IMR-90 (cell line): ENCODE data around the gene MYT1. TPM values are rescaled to one million over a fixed set of nuclear protein-coding genes. Genes with fewer than 3 reads are reported as not detected.

Source experiments
- ATAC-seq: fragments of 200-7000 bp; cut with Tn5 transposase; 2 replicates; pipeline ENCODE4 v1.9.1; 2020; ENCODE audit warnings: low read depth, mild to moderate bottlenecking, moderate library complexity
- BruUV-seq: library from RNA; stranded (reverse); fragments of 400-500 nt; replicated peaks from 2 replicates; lab custom pipeline; 2021; lab: Mats Ljungman, UMichigan
- CTCF ChIA-PET: fragments of 300-600 bp; formaldehyde crosslinking; extraction: SDS; loops from one replicate; lab custom pipeline; 2021; ENCODE audit warnings: antibody characterized with exemption; lab: Yijun Ruan, JAX
- POLR2A ChIA-PET: fragments of 300-600 bp; sonication (Branson Sonifier 250); formaldehyde crosslinking; loops from one replicate; lab custom pipeline; 2022; ENCODE audit warnings: antibody characterized with exemption; ENCODE audit not compliant: unreplicated experiment; lab: Charles Lee
- DNase-seq: peaks from one replicate; pipeline ENCODE4 v3.0.0; 2013
- H2AFZ ChIP-seq: replicated peaks from 2 replicates; pipeline ENCODE3; 2013; ENCODE audit warnings: low read length, mild to moderate bottlenecking; ENCODE audit not compliant: poor library complexity
- H2AK5ac ChIP-seq: 2 replicates; pipeline ENCODE4 v1.6.1; 2013; ENCODE audit warnings: low read depth, low read length, inconsistent platforms
- H2AK9ac ChIP-seq: replicated peaks from 2 replicates; pipeline ENCODE3; 2013; ENCODE audit warnings: mild to moderate bottlenecking, low read depth, low read length, moderate library complexity; ENCODE audit not compliant: poor library complexity
- H2BK120ac ChIP-seq: 2 replicates; pipeline ENCODE4 v1.6.1; 2013; ENCODE audit warnings: low read depth, low read length, inconsistent platforms
- H2BK15ac ChIP-seq: 3 replicates; pipeline ENCODE4 v1.6.1; 2013; ENCODE audit warnings: low read depth, low read length, inconsistent platforms
- H2BK20ac ChIP-seq: 2 replicates; pipeline ENCODE4 v1.6.1; 2013; ENCODE audit warnings: low read depth, mild to moderate bottlenecking, inconsistent platforms, low read length, moderate library complexity
- H2BK5ac ChIP-seq: 2 replicates; pipeline ENCODE4 v1.6.1; 2013; ENCODE audit warnings: mild to moderate bottlenecking, low read depth, low read length, inconsistent platforms; ENCODE audit not compliant: poor library complexity, severe bottlenecking
- H3K14ac ChIP-seq: replicated peaks from 2 replicates; pipeline ENCODE4 v1.6.1; 2013; ENCODE audit warnings: low read depth, low read length, inconsistent platforms
- H3K18ac ChIP-seq: 2 replicates; pipeline ENCODE4 v1.6.1; 2013; ENCODE audit warnings: low read depth, low read length, control low read depth
- H3K23ac ChIP-seq: 2 replicates; pipeline ENCODE4 v1.6.1; 2013; ENCODE audit warnings: low read depth, low read length, inconsistent platforms
- H3K27ac ChIP-seq: 2 replicates; pipeline ENCODE4 v1.5.1; 2013; ENCODE audit warnings: mild to moderate bottlenecking, control low read depth, low read length; ENCODE audit not compliant: insufficient read depth
- H3K27me3 ChIP-seq: 2 replicates; pipeline ENCODE4 v1.6.1; 2013; ENCODE audit warnings: low read length; ENCODE audit not compliant: control insufficient read depth, insufficient read depth
- H3K36me3 ChIP-seq: 2 replicates; pipeline ENCODE4 v1.6.1; 2013; ENCODE audit warnings: low read length, mixed read lengths; ENCODE audit not compliant: control insufficient read depth, insufficient read depth
- H3K4ac ChIP-seq: 2 replicates; pipeline ENCODE4 v1.6.1; 2013; ENCODE audit warnings: low read depth, low read length, inconsistent platforms
- H3K4me1 ChIP-seq: 2 replicates; pipeline ENCODE4 v1.6.1; 2013; ENCODE audit warnings: low read length, mixed read lengths; ENCODE audit not compliant: control insufficient read depth, insufficient read depth
- H3K4me2 ChIP-seq: 2 replicates; pipeline ENCODE4 v1.6.1; 2013; ENCODE audit warnings: low read depth, mild to moderate bottlenecking, control low read depth, low read length, moderate library complexity
- H3K4me3 ChIP-seq: 2 replicates; pipeline ENCODE4 v1.5.1; 2013; ENCODE audit warnings: low read depth, mild to moderate bottlenecking, control low read depth, low read length, moderate library complexity; ENCODE audit not compliant: insufficient read depth
- H3K56ac ChIP-seq: 2 replicates; pipeline ENCODE4 v1.6.1; 2013; ENCODE audit warnings: low read length, inconsistent platforms; ENCODE audit not compliant: insufficient read depth; ENCODE audit errors: extremely low read depth
- H3K79me1 ChIP-seq, 2 experiments: 2 replicates each; pipeline ENCODE4 v1.6.1; 2013; ENCODE audit warnings: low read length in 2 of 2, inconsistent platforms in 1 of 2, low read depth in 1 of 2
- H3K9ac ChIP-seq: 2 replicates; pipeline ENCODE4 v1.6.1; 2013; ENCODE audit warnings: low read depth, low read length, control low read depth
- H3K9me1 ChIP-seq: 2 replicates; pipeline ENCODE4 v1.6.1; 2013; ENCODE audit warnings: low read length, inconsistent platforms; ENCODE audit not compliant: insufficient read depth
- H3K9me3 ChIP-seq: 2 replicates; pipeline ENCODE4 v1.6.1; 2013; ENCODE audit warnings: low read length; ENCODE audit not compliant: control insufficient read depth, insufficient read depth
- H4K20me1 ChIP-seq: 2 replicates; pipeline ENCODE4 v1.6.1; 2013; ENCODE audit warnings: low read length, inconsistent platforms; ENCODE audit not compliant: insufficient read depth
- H4K5ac ChIP-seq: 2 replicates; pipeline ENCODE4 v1.6.1; 2013; ENCODE audit warnings: mild to moderate bottlenecking, low read depth, low read length, control low read depth
- H4K8ac ChIP-seq, 2 experiments: 2 replicates each; pipeline ENCODE4 v1.6.1; 2013; ENCODE audit warnings: low read depth in 2 of 2, low read length in 2 of 2, control low read depth in 1 of 2, inconsistent platforms in 1 of 2
- H4K91ac ChIP-seq: 2 replicates; pipeline ENCODE4 v1.6.1; 2013; ENCODE audit warnings: low read depth, low read length, inconsistent platforms; ENCODE audit not compliant: insufficient read depth
- BHLHE40 ChIP-seq: fragments of 150-350 bp; IDR thresholded peaks from 2 replicates; pipeline ENCODE4 v1.6.1; 2016; ENCODE audit warnings: mild to moderate bottlenecking, low read depth, low read length
- POLR2A ChIP-seq: IDR thresholded peaks from 2 replicates; pipeline ENCODE4 v1.6.1; 2012; ENCODE audit warnings: mild to moderate bottlenecking, low read depth, low read length
- WGBS, 2 experiments: methylation state at CpG; one replicate each; pipeline versions ENCODE4 v1.1.5 to v1.1.7; 2013; ENCODE audit warnings: missing lambda C conversion rate in 2 of 2; ENCODE audit not compliant: insufficient read length in 1 of 2; ENCODE audit errors: extremely low coverage in 2 of 2; 5-methylcytosine and 5-hydroxymethylcytosine counted together
- dilution Hi-C: fragments of 300-500 bp; cut with HindIII; formaldehyde crosslinking; loops from one replicate; pipeline ENCODE4 v1.14.3; 2018; ENCODE audit warnings: low sequenced_read_pairs; ENCODE audit not compliant: unreplicated experiment
- in situ Hi-C: fragments of 300-500 bp; cut with MboI; formaldehyde crosslinking; loops from 3 replicates; pipeline ENCODE4 v1.14.3; 2019; ENCODE audit warnings: low sequenced_read_pairs, inconsistent platforms, mixed read lengths
- intact Hi-C: fragments of 100-400 bp; cut with micrococcal nuclease; formaldehyde crosslinking; loops from 2 replicates; pipeline ENCODE4 v1.10.0; 2022
- polyA plus RNA-seq, 3 experiments: library from polyadenylated mRNA; depleted of rRNA; stranded (reverse); fragments of >200 nt; gene quantifications; 2 replicates each; pipeline ENCODE4 v1.2.3, GENCODE V29; 2012; ENCODE audit warnings: low replicate concordance in 1 of 3
- total RNA-seq: library from RNA; depleted of rRNA; stranded (reverse); fragments of >200 nt; gene quantifications from 2 replicates; pipeline ENCODE4 v1.2.3, GENCODE V29; 2012

Gene MYT1
- total and polyA plus RNA-seq, 2 of the 4 experiments (the other 2 are of a cell fraction), result not detected

GRCh38 chr20:64203037-64203777, 39.0 kb downstream of the MYT1 start:
- in situ Hi-C loops, result no loop called here

More at GRCh38 chr20:64203037-64203777, 39.0 kb downstream of the MYT1 start:
- Histone ChIP-seq H3K4me3 (no peak overlapping the region), H3K36me3 (no peaks in the 10 kb centered on the region), H4K8ac (no peak overlapping the region), H3K18ac (no peak overlapping the region), H3K9me1 (no peaks in the 10 kb centered on the region), H2BK15ac (no peak overlapping the region), H3K27ac (no peak overlapping the region), H4K20me1 (no peaks in the 10 kb centered on the region), H4K5ac (no peak overlapping the region), H2AK9ac (no peak overlapping the region), H4K91ac (no peak overlapping the region), H3K9me3 (peaks cover 6% of the 10 kb centered on the region; the same call in 1 of the 2 replicates), H2AK5ac (no peak overlapping the region), H2BK120ac (no peak overlapping the region), H3K56ac (no peak overlapping the region), H3K4ac (no peak overlapping the region), H3K4me1 (no peaks in the 10 kb centered on the region), H3K4me2 (no peak overlapping the region), H2BK5ac (no peak overlapping the region), H3K23ac (no peak overlapping the region), H3K79me1 (no peaks in the 10 kb centered on the region), H3K14ac (no peak overlapping the region), H3K27me3 (peaks cover 18% of the 10 kb centered on the region), H2AFZ (no peak overlapping the region), H2BK20ac (no peak overlapping the region), H3K9ac (no peak overlapping the region)
- dilution Hi-C loops, result no loop called here
- 70% methylated on average over 4 of the region's 17 CpGs; no CpG with 5 or more reads in 1 of the 2 experiments for WGBS, 2 experiments
- BruUV-seq, result no TSS peak
- ATAC-seq (no peak), DNase-seq (no peak)
- intact Hi-C loops, result no loop called here
- TF ChIP-seq BHLHE40 (no peak), POLR2A (no peak)
- ChIA-PET POLR2A (no interaction called here), CTCF (interaction anchor here (0.6 kb wide), 1 partner anchor 14 kb away, joined by 3 read pairs; no protein-coding TSS in a partner anchor)
